Central memory CD8-positive, alpha-beta T cell (primary cell): ENCODE results near the gene PRKCB.
A peak's percentile ranks its signal among the peaks of the same experiment; 100 is the strongest.

Experiments
- ATAC-seq: fragments of 150-1000 bp; cut with Tn5 transposase; replicated peaks from 2 replicates; pipeline ENCODE4 v1.10.0; 2022; ENCODE audit warnings: mild to moderate bottlenecking, moderate FRiP score, moderate number of reproducible peaks; ENCODE audit not compliant: poor library complexity, severe bottlenecking; ENCODE audit errors: extremely low read depth
- DNase-seq, 2 donors: peaks; one replicate each; pipeline ENCODE4 v3.0.0; 2021; ENCODE audit warnings: low spot score in 2 of 2
- H3K27ac Mint-ChIP-seq: one replicate; pipeline ENCODE4 v1.8.0; 2022; ENCODE audit warnings: low read depth, mild to moderate bottlenecking, moderate library complexity, mixed read lengths
- H3K27me3 Mint-ChIP-seq: one replicate; pipeline ENCODE4 v1.8.0; 2022; ENCODE audit warnings: mixed read lengths
- H3K36me3 Mint-ChIP-seq: one replicate; pipeline ENCODE4 v1.8.0; 2022; ENCODE audit warnings: mild to moderate bottlenecking, moderate library complexity, mixed read lengths; ENCODE audit not compliant: insufficient read depth
- H3K4me1 Mint-ChIP-seq: one replicate; pipeline ENCODE4 v1.8.0; 2022; ENCODE audit warnings: mixed read lengths
- H3K4me3 Mint-ChIP-seq: one replicate; pipeline ENCODE4 v1.8.0; 2022; ENCODE audit warnings: mild to moderate bottlenecking, moderate library complexity, mixed read lengths
- H3K9me3 Mint-ChIP-seq: one replicate; pipeline ENCODE4 v1.8.0; 2022; ENCODE audit warnings: mixed read lengths

PRKCB gene

GRCh38 chr16:23840310-23840709, 4.5 kb downstream of the PRKCB start:
- DNase-seq: no peak
- H3K9me3 Mint-ChIP-seq: no peaks in the 10 kb centered on the region
- peak overlapping the region; percentile 4 for H3K27ac Mint-ChIP-seq
- H3K36me3 Mint-ChIP-seq: peaks cover 16% of the 10 kb centered on the region
- no peak for ATAC-seq
- peak overlapping the region; percentile 66 for H3K4me3 Mint-ChIP-seq
- H3K4me1 Mint-ChIP-seq: peaks cover 75% of the 10 kb centered on the region
- no peaks in the 10 kb centered on the region for H3K27me3 Mint-ChIP-seq

GRCh38 chr16:23842137-23842600, 6.4 kb downstream of the PRKCB start:
- Mint-ChIP-seq H3K4me1 (peaks cover 78% of the 10 kb centered on the region), H3K27me3 (no peaks in the 10 kb centered on the region), H3K36me3 (peaks cover 11% of the 10 kb centered on the region), H3K27ac (peak overlapping the region; percentile 71), H3K9me3 (no peaks in the 10 kb centered on the region), H3K4me3 (peak overlapping the region; percentile 3)
- ATAC-seq (no peak), DNase-seq (no peak)

GRCh38 chr16:23843143-23843542, 7.4 kb downstream of the PRKCB start:
- H3K4me1 Mint-ChIP-seq: peaks cover 78% of the 10 kb centered on the region
- H3K27ac Mint-ChIP-seq: peak overlapping the region; percentile 71
- no peak for ATAC-seq
- H3K36me3 Mint-ChIP-seq: peaks cover 11% of the 10 kb centered on the region
- no peak overlapping the region for H3K4me3 Mint-ChIP-seq
- no peak for DNase-seq
- no peaks in the 10 kb centered on the region for H3K27me3 Mint-ChIP-seq
- H3K9me3 Mint-ChIP-seq: no peaks in the 10 kb centered on the region

GRCh38 chr16:23847251-23847650, 11.5 kb downstream of the PRKCB start:
- Mint-ChIP-seq H3K4me3 (no peak overlapping the region), H3K4me1 (peaks cover 82% of the 10 kb centered on the region), H3K9me3 (no peaks in the 10 kb centered on the region), H3K27ac (peak overlapping the region; percentile 32), H3K36me3 (peaks cover 8% of the 10 kb centered on the region), H3K27me3 (no peaks in the 10 kb centered on the region)
- ATAC-seq (no peak), DNase-seq (no peak)

GRCh38 chr16:23847948-23848347, 12.2 kb downstream of the PRKCB start:
- H3K9me3 Mint-ChIP-seq: no peaks in the 10 kb centered on the region
- peaks cover 8% of the 10 kb centered on the region for H3K36me3 Mint-ChIP-seq
- H3K27me3 Mint-ChIP-seq: no peaks in the 10 kb centered on the region
- peak overlapping the region; percentile 58 for H3K4me3 Mint-ChIP-seq
- peaks cover 84% of the 10 kb centered on the region for H3K4me1 Mint-ChIP-seq
- peak; percentile 21 to 59 for DNase-seq
- peak overlapping the region; percentile 32 for H3K27ac Mint-ChIP-seq
- peak; percentile 100 for ATAC-seq

GRCh38 chr16:23848958-23849357, 13.2 kb downstream of the PRKCB start:
- peaks cover 84% of the 10 kb centered on the region for H3K4me1 Mint-ChIP-seq
- peak overlapping the region; percentile 32 for H3K27ac Mint-ChIP-seq
- no peak for ATAC-seq
- DNase-seq: no peak
- peak overlapping the region; percentile 58 for H3K4me3 Mint-ChIP-seq
- H3K36me3 Mint-ChIP-seq: peaks cover 7% of the 10 kb centered on the region
- H3K27me3 Mint-ChIP-seq: no peaks in the 10 kb centered on the region
- H3K9me3 Mint-ChIP-seq: no peaks in the 10 kb centered on the region

- H3K27me3 Mint-ChIP-seq: no peaks in the 10 kb centered on the region
- H3K4me1 Mint-ChIP-seq: peaks cover 92% of the 10 kb centered on the region
- no peak overlapping the region for H3K27ac Mint-ChIP-seq
- H3K4me3 Mint-ChIP-seq: no peak overlapping the region
- DNase-seq: no peak
- peaks cover 4% of the 10 kb centered on the region for H3K36me3 Mint-ChIP-seq
- no peak for ATAC-seq
- H3K9me3 Mint-ChIP-seq: no peaks in the 10 kb centered on the region
These were observed 17.2 kb downstream of the PRKCB start for GRCh38 chr16:23852794-23853562.

GRCh38 chr16:23855010-23855409, 19.2 kb downstream of the PRKCB start:
- no peak for ATAC-seq
- no peak overlapping the region for H3K27ac Mint-ChIP-seq
- H3K4me1 Mint-ChIP-seq: peaks cover 93% of the 10 kb centered on the region
- H3K36me3 Mint-ChIP-seq: peaks cover 7% of the 10 kb centered on the region
- H3K4me3 Mint-ChIP-seq: no peak overlapping the region
- no peaks in the 10 kb centered on the region for H3K27me3 Mint-ChIP-seq
- no peak for DNase-seq
- no peaks in the 10 kb centered on the region for H3K9me3 Mint-ChIP-seq

GRCh38 chr16:23856251-23856709, 20.5 kb downstream of the PRKCB start:
- no peak for DNase-seq
- ATAC-seq: no peak
- peaks cover 7% of the 10 kb centered on the region for H3K36me3 Mint-ChIP-seq
- H3K27ac Mint-ChIP-seq: no peak overlapping the region
- H3K4me1 Mint-ChIP-seq: peaks cover 87% of the 10 kb centered on the region
- H3K4me3 Mint-ChIP-seq: no peak overlapping the region
- H3K27me3 Mint-ChIP-seq: no peaks in the 10 kb centered on the region
- no peaks in the 10 kb centered on the region for H3K9me3 Mint-ChIP-seq

GRCh38 chr16:23857256-23857880, 21.6 kb downstream of the PRKCB start:
- DNase-seq (no peak), ATAC-seq (no peak)
- Mint-ChIP-seq H3K9me3 (no peaks in the 10 kb centered on the region), H3K4me3 (no peak overlapping the region), H3K27me3 (no peaks in the 10 kb centered on the region), H3K4me1 (peaks cover 84% of the 10 kb centered on the region), H3K27ac (no peak overlapping the region), H3K36me3 (peaks cover 7% of the 10 kb centered on the region)

GRCh38 chr16:23857881-23858269, 22.1 kb downstream of the PRKCB start:
- peaks cover 7% of the 10 kb centered on the region for H3K36me3 Mint-ChIP-seq
- DNase-seq (no peak), ATAC-seq (no peak)
- no peaks in the 10 kb centered on the region for H3K9me3 Mint-ChIP-seq
- peaks cover 79% of the 10 kb centered on the region for H3K4me1 Mint-ChIP-seq
- no peaks in the 10 kb centered on the region for H3K27me3 Mint-ChIP-seq
- peak overlapping the region; percentile 22 for H3K27ac Mint-ChIP-seq
- H3K4me3 Mint-ChIP-seq: no peak overlapping the region

GRCh38 chr16:23858542-23858941, 22.8 kb downstream of the PRKCB start:
- H3K36me3 Mint-ChIP-seq: peaks cover 10% of the 10 kb centered on the region
- H3K4me1 Mint-ChIP-seq: peaks cover 78% of the 10 kb centered on the region
- DNase-seq: no peak
- no peak for ATAC-seq
- no peak overlapping the region for H3K4me3 Mint-ChIP-seq
- no peaks in the 10 kb centered on the region for H3K9me3 Mint-ChIP-seq
- H3K27ac Mint-ChIP-seq: peak overlapping the region; percentile 22
- H3K27me3 Mint-ChIP-seq: no peaks in the 10 kb centered on the region

- ATAC-seq (no peak), DNase-seq (no peak)
- Mint-ChIP-seq H3K36me3 (peaks cover 8% of the 10 kb centered on the region), H3K9me3 (no peaks in the 10 kb centered on the region), H3K27ac (peak overlapping the region; percentile 89), H3K27me3 (no peaks in the 10 kb centered on the region), H3K4me1 (peaks cover 78% of the 10 kb centered on the region), H3K4me3 (peak overlapping the region; percentile 19)
These were observed 24.0 kb downstream of the PRKCB start for GRCh38 chr16:23859713-23860269.
